Measurements from ENCODE around the gene RSBN1.

The RSBN1 gene

GRCh38 chr1:113805256-113805531, 7.1 kb downstream of the RSBN1 start:
- no peak overlapping the region for H3K4me3 ChIP-seq (ENCODE audit: low read depth, low read length)
- DNase-seq (ENCODE audit: low read depth) = no peak
- TF ChIP-seq, protein P1, sequence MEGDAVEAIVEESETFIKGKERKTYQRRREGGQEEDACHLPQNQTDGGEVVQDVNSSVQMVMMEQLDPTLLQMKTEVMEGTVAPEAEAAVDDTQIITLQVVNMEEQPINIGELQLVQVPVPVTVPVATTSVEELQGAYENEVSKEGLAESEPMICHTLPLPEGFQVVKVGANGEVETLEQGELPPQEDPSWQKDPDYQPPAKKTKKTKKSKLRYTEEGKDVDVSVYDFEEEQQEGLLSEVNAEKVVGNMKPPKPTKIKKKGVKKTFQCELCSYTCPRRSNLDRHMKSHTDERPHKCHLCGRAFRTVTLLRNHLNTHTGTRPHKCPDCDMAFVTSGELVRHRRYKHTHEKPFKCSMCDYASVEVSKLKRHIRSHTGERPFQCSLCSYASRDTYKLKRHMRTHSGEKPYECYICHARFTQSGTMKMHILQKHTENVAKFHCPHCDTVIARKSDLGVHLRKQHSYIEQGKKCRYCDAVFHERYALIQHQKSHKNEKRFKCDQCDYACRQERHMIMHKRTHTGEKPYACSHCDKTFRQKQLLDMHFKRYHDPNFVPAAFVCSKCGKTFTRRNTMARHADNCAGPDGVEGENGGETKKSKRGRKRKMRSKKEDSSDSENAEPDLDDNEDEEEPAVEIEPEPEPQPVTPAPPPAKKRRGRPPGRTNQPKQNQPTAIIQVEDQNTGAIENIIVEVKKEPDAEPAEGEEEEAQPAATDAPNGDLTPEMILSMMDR (IDR thresholded peaks at IDR 0.05; ENCODE audit: low read depth, low read length, missing control alignments) = no peak

GRCh38 chr1:113804421-113805255, 7.6 kb downstream of the RSBN1 start:
- no peak overlapping the region for H3K4me3 ChIP-seq (ENCODE audit: low read depth, low read length)
- no peak for DNase-seq (ENCODE audit: low read depth)
- TF ChIP-seq, protein P1 (IDR thresholded peaks at IDR 0.05; ENCODE audit: low read depth, low read length, missing control alignments) = no peak

DNA sequence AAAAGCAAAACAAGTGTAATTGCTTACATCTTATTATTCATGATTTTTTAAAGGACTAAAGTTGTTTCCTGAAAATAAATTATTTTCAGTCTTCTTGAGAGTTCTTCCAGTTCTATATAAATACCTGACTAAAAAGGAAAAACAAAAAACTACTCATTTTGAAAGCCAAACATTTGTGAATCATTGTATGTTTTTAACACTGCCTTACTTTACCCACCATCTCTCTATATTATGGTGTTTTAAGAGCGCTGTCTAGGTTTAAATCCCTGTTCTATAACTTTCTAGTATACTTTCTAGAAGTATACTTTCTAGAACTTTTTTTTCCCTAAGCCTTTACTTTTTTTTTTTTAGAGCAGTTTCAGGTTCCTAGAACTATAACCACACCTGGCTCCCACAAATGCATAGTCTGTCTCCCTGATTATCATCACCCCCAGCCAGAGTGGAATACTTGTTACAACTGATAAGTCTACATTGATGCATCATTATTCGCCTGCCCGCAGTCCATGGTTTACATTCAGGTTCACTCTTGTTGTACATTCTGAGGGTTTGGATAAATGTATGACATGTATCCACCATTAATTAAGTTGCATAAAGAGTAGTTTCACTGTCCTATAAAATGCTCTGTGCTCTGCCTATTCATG, 9.8 kb downstream of the RSBN1 start:
- TF ChIP-seq, protein P1 (IDR thresholded peaks at IDR 0.05; ENCODE audit: low read depth, low read length, missing control alignments) = no peak
- H3K4me3 ChIP-seq (ENCODE audit: low read depth, low read length) = no peak overlapping the region
- DNase-seq (ENCODE audit: low read depth) = no peak

GRCh38 chr1:113800487-113800886, 11.8 kb downstream of the RSBN1 start:
- H3K4me3 ChIP-seq (ENCODE audit: low read depth, low read length) = no peak overlapping the region
- no peak for DNase-seq (ENCODE audit: low read depth)
- TF ChIP-seq, protein P1 (IDR thresholded peaks at IDR 0.05; ENCODE audit: low read depth, low read length, missing control alignments) = no peak

DNA sequence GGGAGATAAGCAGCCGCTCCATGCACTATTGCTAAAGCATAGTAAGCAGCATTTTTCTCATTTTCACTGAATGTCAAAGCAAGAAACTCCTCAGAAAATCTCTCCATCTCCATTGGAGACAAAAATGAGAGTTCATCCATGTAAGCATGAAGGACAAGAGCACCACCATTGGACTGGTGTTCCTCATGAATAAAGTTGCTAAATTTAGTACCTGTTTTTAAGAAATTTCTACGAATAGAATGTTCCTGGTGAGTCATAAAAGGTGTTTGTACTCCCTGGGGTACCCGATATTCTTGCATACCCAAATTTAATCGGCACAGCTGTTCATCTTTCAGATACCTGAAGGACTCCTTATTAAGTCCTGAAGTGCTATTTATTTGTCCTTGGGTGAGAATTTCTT, 14.8 kb downstream of the RSBN1 start:
- no peak overlapping the region for H3K4me3 ChIP-seq (ENCODE audit: low read depth, low read length)
- no peak for DNase-seq (ENCODE audit: low read depth)
- TF ChIP-seq, protein P1 (IDR thresholded peaks at IDR 0.05; ENCODE audit: low read depth, low read length, missing control alignments) = no peak

- no peak for DNase-seq (ENCODE audit: low read depth)
- H3K4me3 ChIP-seq (ENCODE audit: low read depth, low read length) = no peak overlapping the region
- TF ChIP-seq, protein P1 (IDR thresholded peaks at IDR 0.05; ENCODE audit: low read depth, low read length, missing control alignments) = no peak
Observed at GRCh38 chr1:113793878-113794834, 18.1 kb downstream of the RSBN1 start.
